ENCODE measurements around the gene CCDC195. TPM values are rescaled to one million over a fixed set of nuclear protein-coding genes. Genes with fewer than 3 reads are reported as not detected.

The CCDC195 gene
- total RNA-seq, 1 experiment from 2014 or later, result not detected

DNA sequence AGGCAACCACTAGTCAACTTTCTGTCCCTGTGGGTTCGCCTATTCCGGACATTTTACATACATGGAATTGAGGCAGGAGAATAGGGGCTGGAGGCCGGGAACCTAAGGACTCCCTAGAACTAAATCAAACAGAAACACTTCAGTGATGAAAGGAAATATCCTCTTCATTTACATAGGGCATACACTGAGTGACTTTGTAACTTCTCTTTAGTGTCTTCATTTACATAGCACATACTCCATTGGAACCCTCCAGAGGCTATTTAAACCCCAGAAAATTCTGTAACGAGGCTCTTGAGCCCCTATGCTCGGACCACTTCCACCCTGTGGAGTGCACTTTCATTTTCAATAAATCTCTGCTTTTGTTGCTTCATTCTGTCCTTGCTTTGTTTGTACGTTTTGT, 56.5 kb downstream of the CCDC195 start:
- TF ChIP-seq, protein P1, sequence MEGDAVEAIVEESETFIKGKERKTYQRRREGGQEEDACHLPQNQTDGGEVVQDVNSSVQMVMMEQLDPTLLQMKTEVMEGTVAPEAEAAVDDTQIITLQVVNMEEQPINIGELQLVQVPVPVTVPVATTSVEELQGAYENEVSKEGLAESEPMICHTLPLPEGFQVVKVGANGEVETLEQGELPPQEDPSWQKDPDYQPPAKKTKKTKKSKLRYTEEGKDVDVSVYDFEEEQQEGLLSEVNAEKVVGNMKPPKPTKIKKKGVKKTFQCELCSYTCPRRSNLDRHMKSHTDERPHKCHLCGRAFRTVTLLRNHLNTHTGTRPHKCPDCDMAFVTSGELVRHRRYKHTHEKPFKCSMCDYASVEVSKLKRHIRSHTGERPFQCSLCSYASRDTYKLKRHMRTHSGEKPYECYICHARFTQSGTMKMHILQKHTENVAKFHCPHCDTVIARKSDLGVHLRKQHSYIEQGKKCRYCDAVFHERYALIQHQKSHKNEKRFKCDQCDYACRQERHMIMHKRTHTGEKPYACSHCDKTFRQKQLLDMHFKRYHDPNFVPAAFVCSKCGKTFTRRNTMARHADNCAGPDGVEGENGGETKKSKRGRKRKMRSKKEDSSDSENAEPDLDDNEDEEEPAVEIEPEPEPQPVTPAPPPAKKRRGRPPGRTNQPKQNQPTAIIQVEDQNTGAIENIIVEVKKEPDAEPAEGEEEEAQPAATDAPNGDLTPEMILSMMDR (conservative IDR thresholded peaks at IDR 0.05), result no peak
- H3K4me2 ChIP-seq (ENCODE audit: insufficient read depth, insufficient read length, low read length), result no peak overlapping the region
- peaks cover 14 to 32% (median 26%) of the 10 kb centered on the region in 3 experiments for H3K36me3 Mint-ChIP-seq (ENCODE audit: insufficient read depth in 1 of 3, low read depth in 3 of 3)

More for the DNA sequence above, 56.5 kb downstream of the CCDC195 start:
- Histone ChIP-seq H2BK5ac (ENCODE audit: insufficient read length, low read length) (no peak overlapping the region), H3K27ac (ENCODE audit: insufficient read length, low read depth, low read length) (no peak overlapping the region), H4K91ac (ENCODE audit: insufficient read length, low read depth, low read length) (no peak overlapping the region), H3K79me2 (ENCODE audit: insufficient read depth, low read length) (no peaks in the 10 kb centered on the region), H2BK20ac (ENCODE audit: low read depth, low read length, poor library complexity, severe bottlenecking) (no peak overlapping the region), H3T11ph (ENCODE audit: low read length) (no peak overlapping the region), H4K5ac (ENCODE audit: insufficient read length, low read depth, low read length) (no peak overlapping the region), H3K4ac (ENCODE audit: low read depth, low read length) (no peak overlapping the region), H3K27me3 (ENCODE audit: insufficient read depth, low read length) (no peaks in the 10 kb centered on the region), H3K9me3 (ENCODE audit: control insufficient read depth, low read depth, low read length) (no peaks in the 10 kb centered on the region), H3K79me1 (ENCODE audit: insufficient read depth, low read depth, low read length, poor library complexity, severe bottlenecking) (no peaks in the 10 kb centered on the region), H3K56ac (ENCODE audit: insufficient read length, low read depth, low read length) (no peak overlapping the region), H2BK12ac (ENCODE audit: insufficient read length, low read depth, low read length) (no peak overlapping the region), H3K9ac (ENCODE audit: extremely low read depth, insufficient read length, low read length) (no peak overlapping the region), H2AFZ (ENCODE audit: low read length) (no peak overlapping the region), H3K23ac (ENCODE audit: insufficient read length, low read depth, low read length) (no peak overlapping the region), H2AK5ac (ENCODE audit: insufficient read length, low read length) (no peak overlapping the region), H3K18ac (ENCODE audit: insufficient read length, low read depth, low read length) (no peak overlapping the region), H3K4me1 (ENCODE audit: insufficient read depth, low read length) (no peaks in the 10 kb centered on the region), H4K20me1 (ENCODE audit: control insufficient read depth, insufficient read depth, insufficient read length) (no peaks in the 10 kb centered on the region), H2BK120ac (ENCODE audit: low read depth, low read length, poor library complexity, severe bottlenecking) (no peak overlapping the region), H2BK15ac (ENCODE audit: low read depth, low read length) (no peak overlapping the region), H3K14ac (ENCODE audit: insufficient read depth, low read length) (no peak overlapping the region), H3K23me2 (ENCODE audit: insufficient read length, low read depth, low read length, poor library complexity, severe bottlenecking) (no peaks in the 10 kb centered on the region), H4K8ac (replicated peaks; ENCODE audit: insufficient read length, low read depth, low read length) (no peak overlapping the region)
- no peak overlapping the region for H3K4me3 Mint-ChIP-seq
- H3K9me3 Mint-ChIP-seq, result peaks cover 43 to 44% of the 10 kb centered on the region in 2 experiments
- H3K27me3 Mint-ChIP-seq (ENCODE audit: low read depth), result peaks cover 4% of the 10 kb centered on the region
- H3K27ac Mint-ChIP-seq, result no peak overlapping the region
- no CpG with 5 or more reads among the region's 6 CpGs for WGBS (ENCODE audit: extremely low coverage, insufficient read length, low lambda C conversion rate)
- DNase-seq, result no peak
- H3K4me1 Mint-ChIP-seq, result no peaks in the 10 kb centered on the region

All from H9 (cell line).